Mucosa of rectum (tissue), 2 donors: ENCODE results near the gene AKAP17A.

Source experiments
- H3K27ac ChIP-seq, 2 donors: one replicate each; pipeline ENCODE4 v1.7.0; 2013; ENCODE audit warnings: inconsistent platforms in 2 of 2, low read depth in 2 of 2, low read length in 2 of 2
- H3K27me3 ChIP-seq, 2 donors: one replicate each; pipeline ENCODE4 v1.7.0; 2013; ENCODE audit warnings: low read length in 2 of 2; ENCODE audit not compliant: control insufficient read depth in 2 of 2, insufficient read depth in 2 of 2
- H3K36me3 ChIP-seq, 2 donors: one replicate each; pipeline ENCODE4 v1.7.0; 2013; ENCODE audit warnings: low read length in 2 of 2; ENCODE audit not compliant: control insufficient read depth in 2 of 2, insufficient read depth in 2 of 2
- H3K4me1 ChIP-seq, 2 donors: one replicate each; pipeline ENCODE4 v1.7.0; 2013; ENCODE audit warnings: low read length in 2 of 2, mild to moderate bottlenecking in 1 of 2; ENCODE audit not compliant: control insufficient read depth in 2 of 2, insufficient read depth in 2 of 2
- H3K4me3 ChIP-seq, 2 donors: one replicate each; pipeline ENCODE4 v1.7.0; 2013; ENCODE audit warnings: low read length in 2 of 2
- H3K9ac ChIP-seq, 2 donors: one replicate each; pipeline ENCODE4 v1.7.0; 2013; ENCODE audit warnings: low read length in 2 of 2, low read depth in 1 of 2, mild to moderate bottlenecking in 1 of 2
- H3K9me3 ChIP-seq, 2 donors: one replicate each; pipeline ENCODE4 v1.7.0; 2013; ENCODE audit warnings: low read length in 2 of 2; ENCODE audit not compliant: control insufficient read depth in 2 of 2
- donor health status: healthy.
- donor health status: Normal muscosa, but diverticular disease.

Gene AKAP17A

GRCh38 chrX:1597345-1598020 lies 6.1 kb downstream of the AKAP17A start:
- H3K27me3 ChIP-seq, result no peaks in the 10 kb centered on the region
- H3K9me3 ChIP-seq, result no peaks in the 10 kb centered on the region
- H3K36me3 ChIP-seq, result peaks cover 80 to 81% of the 10 kb centered on the region in 2 donors
- H3K4me1 ChIP-seq, result peaks cover 5 to 12% of the 10 kb centered on the region in 2 donors
- H3K4me3 ChIP-seq, result no peak overlapping the region
- no peak overlapping the region for H3K9ac ChIP-seq
- no peak overlapping the region for H3K27ac ChIP-seq

GRCh38 chrX:1598021-1598875 lies 6.8 kb downstream of the AKAP17A start:
- Histone ChIP-seq H3K27me3 (no peaks in the 10 kb centered on the region), H3K4me1 (peaks cover 0 to 6% of the 10 kb centered on the region in 2 donors), H3K9ac (no peak overlapping the region), H3K27ac (no peak overlapping the region), H3K9me3 (no peaks in the 10 kb centered on the region), H3K36me3 (peaks cover 80 to 84% of the 10 kb centered on the region in 2 donors), H3K4me3 (no peak overlapping the region)

- peaks cover 73 to 78% of the 10 kb centered on the region in 2 donors for H3K36me3 ChIP-seq
- H3K9me3 ChIP-seq, result no peaks in the 10 kb centered on the region
- H3K4me1 ChIP-seq, result peaks cover 0 to 2% of the 10 kb centered on the region in 2 donors
These were observed 7.7 kb downstream of the AKAP17A start for GRCh38 chrX:1598876-1599790.

GRCh38 chrX:1599791-1600405 lies 8.5 kb downstream of the AKAP17A start:
- Histone ChIP-seq H3K27ac (no peak overlapping the region), H3K4me1 (no peaks in the 10 kb centered on the region), H3K27me3 (no peaks in the 10 kb centered on the region), H3K36me3 (peaks cover 68 to 74% of the 10 kb centered on the region in 2 donors), H3K9ac (no peak overlapping the region), H3K9me3 (no peaks in the 10 kb centered on the region), H3K4me3 (no peak overlapping the region)

More at GRCh38 chrX:1598876-1599790, 7.7 kb downstream of the AKAP17A start:
- Histone ChIP-seq H3K4me3 (no peak overlapping the region), H3K9ac (no peak overlapping the region), H3K27me3 (no peaks in the 10 kb centered on the region), H3K27ac (no peak overlapping the region)

- H3K36me3 ChIP-seq, result peaks cover 62 to 68% of the 10 kb centered on the region in 2 donors
- H3K27ac ChIP-seq, result no peak overlapping the region
- no peaks in the 10 kb centered on the region for H3K27me3 ChIP-seq
- H3K4me1 ChIP-seq, result no peaks in the 10 kb centered on the region
- no peak overlapping the region for H3K9ac ChIP-seq
- no peak overlapping the region for H3K4me3 ChIP-seq
- H3K9me3 ChIP-seq, result no peaks in the 10 kb centered on the region
These were observed 9.1 kb downstream of the AKAP17A start for GRCh38 chrX:1600406-1601050.

GRCh38 chrX:1601051-1601767 lies 9.8 kb downstream of the AKAP17A start:
- H3K4me3 ChIP-seq, result no peak overlapping the region
- no peaks in the 10 kb centered on the region for H3K4me1 ChIP-seq
- no peak overlapping the region for H3K27ac ChIP-seq
- no peaks in the 10 kb centered on the region for H3K27me3 ChIP-seq
- H3K9ac ChIP-seq, result no peak overlapping the region
- H3K9me3 ChIP-seq, result no peaks in the 10 kb centered on the region
- H3K36me3 ChIP-seq, result peaks cover 56 to 61% of the 10 kb centered on the region in 2 donors

GRCh38 chrX:1601768-1602085 lies 10.3 kb downstream of the AKAP17A start:
- H3K4me3 ChIP-seq, result no peak overlapping the region
- H3K27me3 ChIP-seq, result no peaks in the 10 kb centered on the region
- H3K36me3 ChIP-seq, result peaks cover 53 to 59% of the 10 kb centered on the region in 2 donors

GRCh38 chrX:1602299-1602698 lies 10.9 kb downstream of the AKAP17A start:
- H3K4me3 ChIP-seq, result no peak overlapping the region
- H3K27ac ChIP-seq, result no peak overlapping the region
- H3K4me1 ChIP-seq, result no peaks in the 10 kb centered on the region
- no peak overlapping the region for H3K9ac ChIP-seq
- no peaks in the 10 kb centered on the region for H3K9me3 ChIP-seq
- H3K27me3 ChIP-seq, result no peaks in the 10 kb centered on the region
- H3K36me3 ChIP-seq, result peaks cover 47 to 54% of the 10 kb centered on the region in 2 donors

More at GRCh38 chrX:1601768-1602085, 10.3 kb downstream of the AKAP17A start:
- Histone ChIP-seq H3K4me1 (no peaks in the 10 kb centered on the region), H3K27ac (no peak overlapping the region), H3K9me3 (no peaks in the 10 kb centered on the region), H3K9ac (no peak overlapping the region)

- Histone ChIP-seq H3K27ac (no peak overlapping the region), H3K4me1 (no peaks in the 10 kb centered on the region), H3K36me3 (peaks cover 10 to 20% of the 10 kb centered on the region in 2 donors), H3K9me3 (no peaks in the 10 kb centered on the region), H3K9ac (no peak overlapping the region), H3K27me3 (no peaks in the 10 kb centered on the region), H3K4me3 (no peak overlapping the region)
These were observed 15.1 kb downstream of the AKAP17A start for GRCh38 chrX:1606496-1606895.
